ENCODE measurements around the gene GSK3A.

The GSK3A gene

DNA sequence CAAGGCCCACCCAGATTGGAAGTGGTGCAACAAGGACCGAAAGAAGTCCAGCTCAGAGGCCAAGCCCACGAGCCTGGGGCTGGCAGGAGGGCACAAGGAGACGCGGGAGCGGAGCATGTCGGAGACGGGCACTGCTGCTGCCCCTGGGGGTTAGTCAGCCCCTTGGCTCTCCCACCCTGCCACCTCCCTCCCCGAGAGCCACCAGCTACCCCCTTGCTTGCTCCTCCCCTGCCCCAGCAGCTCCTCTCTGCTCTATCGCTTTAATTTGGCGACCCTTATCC lies 45.4 kb upstream of the GSK3A start:
- H4K8ac ChIP-seq (ENCODE audit: low read depth, low read length), result no peak overlapping the region

DNA sequence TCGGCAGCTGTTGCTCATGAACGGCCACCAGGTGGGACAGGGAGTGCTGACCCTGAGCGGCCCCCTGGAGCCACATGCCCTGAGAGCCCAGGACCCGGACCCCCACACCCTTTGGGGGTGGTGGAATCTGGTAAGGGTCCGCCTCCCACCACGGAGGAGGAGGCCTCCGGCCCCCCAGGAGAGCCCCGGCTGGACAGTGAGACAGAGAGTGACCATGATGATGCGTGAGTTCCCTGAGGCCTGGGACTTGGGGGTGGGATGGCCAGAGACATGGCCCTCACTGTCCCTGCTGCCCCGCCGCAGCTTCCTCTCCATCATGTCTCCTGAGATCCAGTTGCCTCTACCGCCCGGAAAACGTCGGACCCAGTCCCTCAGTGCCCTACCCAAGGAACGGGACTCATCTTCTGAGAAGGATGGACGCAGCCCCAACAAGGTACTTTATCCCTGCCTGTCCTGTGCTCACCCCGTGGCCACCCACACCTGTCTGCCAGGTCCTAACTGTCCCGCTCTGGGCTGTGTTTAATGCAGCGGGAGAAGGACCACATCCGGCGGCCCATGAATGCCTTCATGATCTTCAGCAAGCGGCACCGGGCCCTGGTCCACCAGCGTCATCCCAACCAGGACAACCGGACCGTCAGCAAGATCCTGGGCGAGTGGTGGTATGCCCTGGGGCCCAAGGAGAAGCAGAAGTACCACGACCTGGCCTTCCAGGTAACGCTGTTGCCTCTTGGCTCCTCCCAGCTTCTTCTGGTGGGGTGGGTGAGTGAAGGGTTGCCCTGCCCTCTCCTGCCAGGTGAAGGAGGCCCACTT lies 44.8 kb upstream of the GSK3A start:
- no peak overlapping the region for H4K91ac ChIP-seq (ENCODE audit: low read depth, low read length, poor library complexity)
- H2BK5ac ChIP-seq (ENCODE audit: low read length), result peak overlapping the region; percentile 48
- no peak overlapping the region for H2BK15ac ChIP-seq (ENCODE audit: low read length)
- no peak overlapping the region for H3K4me2 ChIP-seq (ENCODE audit: insufficient read depth, low read length, poor library complexity, severe bottlenecking)
- H2AK5ac ChIP-seq (ENCODE audit: low read depth, low read length), result no peak overlapping the region
- H3K23ac ChIP-seq (ENCODE audit: low read depth, low read length, poor library complexity), result peak overlapping the region; percentile 8
- no peak for DNase-seq (ENCODE audit: low spot score)
- H3K79me1 ChIP-seq (ENCODE audit: low read depth, low read length), result peaks cover 35% of the 10 kb centered on the region
- no peak overlapping the region for H3K9ac ChIP-seq (ENCODE audit: low read depth, low read length, poor library complexity)
- H3K27ac ChIP-seq (replicated peaks; ENCODE audit: low read length), result no peak overlapping the region
- no peak overlapping the region for H3K14ac ChIP-seq (ENCODE audit: low read length)
- peak overlapping the region; percentile 10 for H4K8ac ChIP-seq (ENCODE audit: low read depth, low read length)
- H2BK12ac ChIP-seq (ENCODE audit: low read length), result no peak overlapping the region
- peaks cover 25 to 26% of the 10 kb centered on the region in 2 donors for H3K4me1 ChIP-seq (ENCODE audit: control insufficient read depth in 2 of 2, insufficient read depth in 1 of 2, low read depth in 1 of 2, low read length in 2 of 2)
- H2BK120ac ChIP-seq (ENCODE audit: low read depth, low read length), result no peak overlapping the region
- H3K36me3 ChIP-seq (replicated peaks in 1 of 2; ENCODE audit: control insufficient read depth in 2 of 2, insufficient read depth in 2 of 2, low read length in 2 of 2), result peaks cover 59 to 68% of the 10 kb centered on the region in 2 donors
- no peak overlapping the region for H2AFZ ChIP-seq (ENCODE audit: low read length)
- WGBS, 2 donors (ENCODE audit: extremely low coverage in 2 of 2, insufficient read length in 2 of 2, insufficient replicate concordance in 1 of 2), result no CpG with 5 or more reads among the region's 30 CpGs
- peaks cover 0 to 2% of the 10 kb centered on the region in 2 donors for H3K9me3 ChIP-seq (replicated peaks in 1 of 2; ENCODE audit: control insufficient read depth in 2 of 2, insufficient read depth in 1 of 2, low read depth in 1 of 2, low read length in 2 of 2)
- H3K4ac ChIP-seq (ENCODE audit: low read length), result no peak overlapping the region
- H3K18ac ChIP-seq (ENCODE audit: low read length), result no peak overlapping the region
- peaks cover 0 to 2% (median 0%) of the 10 kb centered on the region in 3 experiments for H3K27me3 ChIP-seq (ENCODE audit: control insufficient read depth in 3 of 3, insufficient read depth in 3 of 3, low read depth in 1 of 3, low read length in 3 of 3)
- H3K4me3 ChIP-seq (ENCODE audit: low read length in 2 of 2), result no peak overlapping the region

More for the DNA sequence above, 45.4 kb upstream of the GSK3A start:
- Histone ChIP-seq H2AFZ (ENCODE audit: low read length) (no peak overlapping the region), H4K91ac (ENCODE audit: low read depth, low read length, poor library complexity) (no peak overlapping the region), H2BK120ac (ENCODE audit: low read depth, low read length) (no peak overlapping the region), H3K27me3 (ENCODE audit: control insufficient read depth in 3 of 3, insufficient read depth in 3 of 3, low read depth in 1 of 3, low read length in 3 of 3) (peaks cover 0 to 2% (median 0%) of the 10 kb centered on the region in 3 experiments), H3K9me3 (replicated peaks in 1 of 2; ENCODE audit: control insufficient read depth in 2 of 2, insufficient read depth in 1 of 2, low read depth in 1 of 2, low read length in 2 of 2) (peaks cover 0 to 2% of the 10 kb centered on the region in 2 donors), H2BK15ac (ENCODE audit: low read length) (no peak overlapping the region), H3K4ac (ENCODE audit: low read length) (no peak overlapping the region), H3K4me2 (ENCODE audit: insufficient read depth, low read length, poor library complexity, severe bottlenecking) (no peak overlapping the region), H2BK12ac (ENCODE audit: low read length) (no peak overlapping the region), H3K4me3 (ENCODE audit: low read length in 2 of 2) (no peak overlapping the region), H3K4me1 (ENCODE audit: control insufficient read depth in 2 of 2, insufficient read depth in 1 of 2, low read depth in 1 of 2, low read length in 2 of 2) (peaks cover 21% of the 10 kb centered on the region in 2 donors), H3K14ac (ENCODE audit: low read length) (no peak overlapping the region), H3K18ac (ENCODE audit: low read length) (no peak overlapping the region), H3K27ac (replicated peaks; ENCODE audit: low read length) (no peak overlapping the region), H2AK5ac (ENCODE audit: low read depth, low read length) (no peak overlapping the region), H3K36me3 (replicated peaks in 1 of 2; ENCODE audit: control insufficient read depth in 2 of 2, insufficient read depth in 2 of 2, low read length in 2 of 2) (peaks cover 64 to 74% of the 10 kb centered on the region in 2 donors), H2BK5ac (ENCODE audit: low read length) (no peak overlapping the region), H3K9ac (ENCODE audit: low read depth, low read length, poor library complexity) (no peak overlapping the region), H3K23ac (ENCODE audit: low read depth, low read length, poor library complexity) (no peak overlapping the region), H3K79me1 (ENCODE audit: low read depth, low read length) (peaks cover 35% of the 10 kb centered on the region)
- WGBS, 2 donors (ENCODE audit: extremely low coverage in 2 of 2, insufficient read length in 2 of 2, insufficient replicate concordance in 1 of 2), result no CpG with 5 or more reads among the region's 10 CpGs
- DNase-seq (ENCODE audit: low spot score), result no peak

DNA sequence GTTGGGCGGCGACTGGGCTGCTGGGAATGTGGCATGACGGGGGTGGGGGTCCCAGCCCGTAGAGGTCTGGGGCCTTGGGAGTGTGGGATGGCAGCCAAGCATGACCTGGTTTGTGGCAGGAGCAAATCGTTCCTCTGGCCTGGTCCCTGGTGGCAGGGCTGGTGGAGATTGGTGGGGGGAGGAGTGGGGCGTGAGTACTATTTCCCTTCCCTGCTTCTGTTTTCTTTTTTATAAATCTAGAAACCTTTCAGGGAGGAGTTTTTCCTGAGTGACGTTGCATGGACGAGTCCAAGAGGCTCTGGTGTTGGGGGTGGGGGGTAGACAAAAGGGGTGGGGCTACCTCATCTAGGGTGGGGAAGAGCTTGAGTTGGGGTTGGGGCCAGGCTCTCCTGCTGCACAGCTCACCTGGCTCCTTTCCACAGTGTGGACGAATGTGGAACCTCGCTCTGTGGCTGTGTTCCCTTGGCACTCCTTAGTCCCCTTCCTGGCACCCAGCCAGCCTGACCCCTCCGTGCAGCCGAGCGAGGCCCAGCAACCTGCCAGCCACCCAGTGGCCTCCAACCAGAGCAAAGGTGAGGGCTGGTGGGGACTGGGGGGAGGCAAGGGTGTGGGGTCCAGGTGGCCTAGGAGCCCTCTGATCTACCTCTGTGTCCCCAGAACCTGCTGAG lies 44.1 kb upstream of the GSK3A start:
- no peak overlapping the region for H3K4me2 ChIP-seq (ENCODE audit: insufficient read depth, low read length, poor library complexity, severe bottlenecking)
- H3K4me1 ChIP-seq (ENCODE audit: control insufficient read depth in 2 of 2, insufficient read depth in 1 of 2, low read depth in 1 of 2, low read length in 2 of 2), result peaks cover 31 to 34% of the 10 kb centered on the region in 2 donors
- peaks cover 52 to 61% of the 10 kb centered on the region in 2 donors for H3K36me3 ChIP-seq (replicated peaks in 1 of 2; ENCODE audit: control insufficient read depth in 2 of 2, insufficient read depth in 2 of 2, low read length in 2 of 2)
- peak overlapping the region; percentile 55 for H2BK5ac ChIP-seq (ENCODE audit: low read length)
- H4K8ac ChIP-seq (ENCODE audit: low read depth, low read length), result peak overlapping the region; percentile 10
- no peak overlapping the region for H2BK120ac ChIP-seq (ENCODE audit: low read depth, low read length)
- no peak overlapping the region for H4K91ac ChIP-seq (ENCODE audit: low read depth, low read length, poor library complexity)
- H3K14ac ChIP-seq (ENCODE audit: low read length), result no peak overlapping the region
- H3K27me3 ChIP-seq (ENCODE audit: control insufficient read depth in 3 of 3, insufficient read depth in 3 of 3, low read depth in 1 of 3, low read length in 3 of 3), result peaks cover 0 to 2% (median 0%) of the 10 kb centered on the region in 3 experiments
- no peak overlapping the region for H2AFZ ChIP-seq (ENCODE audit: low read length)
- peak overlapping the region; percentile 88 for H2BK12ac ChIP-seq (ENCODE audit: low read length)
- peak overlapping the region; percentile 60 for H3K23ac ChIP-seq (ENCODE audit: low read depth, low read length, poor library complexity)
- H3K18ac ChIP-seq (ENCODE audit: low read length), result peak overlapping the region; percentile 59
- WGBS, 2 donors (ENCODE audit: extremely low coverage in 2 of 2, insufficient read length in 2 of 2, insufficient replicate concordance in 1 of 2), result no CpG with 5 or more reads among the region's 13 CpGs
- DNase-seq (ENCODE audit: low spot score), result no peak
- peaks cover 30% of the 10 kb centered on the region for H3K79me1 ChIP-seq (ENCODE audit: low read depth, low read length)
- peak overlapping the region; percentile 91 for H2AK5ac ChIP-seq (ENCODE audit: low read depth, low read length)
- H3K9ac ChIP-seq (ENCODE audit: low read depth, low read length, poor library complexity), result peak overlapping the region; percentile 83
- peak overlapping the region; percentile 39 for H2BK15ac ChIP-seq (ENCODE audit: low read length)
- peaks cover 0 to 2% of the 10 kb centered on the region in 2 donors for H3K9me3 ChIP-seq (replicated peaks in 1 of 2; ENCODE audit: control insufficient read depth in 2 of 2, insufficient read depth in 1 of 2, low read depth in 1 of 2, low read length in 2 of 2)
- H3K4ac ChIP-seq (ENCODE audit: low read length), result no peak overlapping the region
- no peak overlapping the region for H3K27ac ChIP-seq (replicated peaks; ENCODE audit: low read length)
- H3K4me3 ChIP-seq (ENCODE audit: low read length in 2 of 2), result peak overlapping the region; percentile 11 to 96

DNA sequence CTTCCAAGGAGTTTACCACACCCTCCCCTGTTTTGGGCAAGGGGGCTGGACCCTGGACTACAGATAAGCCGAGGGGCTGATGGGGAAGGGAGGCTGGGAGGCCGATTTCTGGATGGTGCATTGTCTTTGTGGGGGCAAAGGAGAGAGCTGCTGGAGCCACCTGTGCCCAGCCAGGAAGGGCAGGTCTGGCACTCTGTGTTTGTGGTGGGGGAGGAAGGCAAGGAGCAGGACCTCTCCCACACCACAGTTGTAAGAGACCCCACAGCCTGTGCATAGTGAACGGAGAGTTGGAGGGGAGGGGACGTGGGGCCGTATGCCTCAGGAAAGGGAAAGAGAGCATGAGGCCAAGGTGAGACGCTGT lies 43.6 kb upstream of the GSK3A start:
- no peak for DNase-seq (ENCODE audit: low spot score)
- peaks cover 35 to 38% of the 10 kb centered on the region in 2 donors for H3K4me1 ChIP-seq (ENCODE audit: control insufficient read depth in 2 of 2, insufficient read depth in 1 of 2, low read depth in 1 of 2, low read length in 2 of 2)
- peak overlapping the region; percentile 11 to 96 for H3K4me3 ChIP-seq (ENCODE audit: low read length in 2 of 2)

More for the DNA sequence above, 43.6 kb upstream of the GSK3A start:
- Histone ChIP-seq H2BK5ac (ENCODE audit: low read length) (peak overlapping the region; percentile 55), H3K9me3 (replicated peaks in 1 of 2; ENCODE audit: control insufficient read depth in 2 of 2, insufficient read depth in 1 of 2, low read depth in 1 of 2, low read length in 2 of 2) (peaks cover 0 to 2% of the 10 kb centered on the region in 2 donors), H3K4me2 (ENCODE audit: insufficient read depth, low read length, poor library complexity, severe bottlenecking) (peak overlapping the region; percentile 97), H3K4ac (ENCODE audit: low read length) (no peak overlapping the region), H3K18ac (ENCODE audit: low read length) (peak overlapping the region; percentile 59), H3K79me1 (ENCODE audit: low read depth, low read length) (peaks cover 31% of the 10 kb centered on the region), H4K8ac (ENCODE audit: low read depth, low read length) (no peak overlapping the region), H2BK15ac (ENCODE audit: low read length) (peak overlapping the region; percentile 39), H3K27ac (replicated peaks; ENCODE audit: low read length) (no peak overlapping the region), H3K9ac (ENCODE audit: low read depth, low read length, poor library complexity) (peak overlapping the region; percentile 83), H3K27me3 (ENCODE audit: control insufficient read depth in 3 of 3, insufficient read depth in 3 of 3, low read depth in 1 of 3, low read length in 3 of 3) (peaks cover 0 to 2% (median 0%) of the 10 kb centered on the region in 3 experiments), H2BK120ac (ENCODE audit: low read depth, low read length) (no peak overlapping the region), H2AK5ac (ENCODE audit: low read depth, low read length) (peak overlapping the region; percentile 91), H3K23ac (ENCODE audit: low read depth, low read length, poor library complexity) (peak overlapping the region; percentile 60), H3K14ac (ENCODE audit: low read length) (no peak overlapping the region), H4K91ac (ENCODE audit: low read depth, low read length, poor library complexity) (no peak overlapping the region), H2BK12ac (ENCODE audit: low read length) (peak overlapping the region; percentile 88), H2AFZ (ENCODE audit: low read length) (no peak overlapping the region), H3K36me3 (replicated peaks in 1 of 2; ENCODE audit: control insufficient read depth in 2 of 2, insufficient read depth in 2 of 2, low read length in 2 of 2) (peaks cover 48 to 56% of the 10 kb centered on the region in 2 donors)
- no CpG with 5 or more reads among the region's 6 CpGs for WGBS, 2 donors (ENCODE audit: extremely low coverage in 2 of 2, insufficient read length in 2 of 2, insufficient replicate concordance in 1 of 2)

All from neuronal stem cell (in vitro differentiated cells).